Activated CD8-positive, alpha-beta T cell treated with anti-CD3 and anti-CD28 coated beads for 36 hours (primary cell): ENCODE measurements around the gene EFHC1. TPM values are rescaled to one million over a fixed set of nuclear protein-coding genes. Genes with fewer than 3 reads are reported as not detected.

Source experiments
- ATAC-seq: fragments of 200-7000 bp; cut with Tn5 transposase; one replicate; pipeline ENCODE4 v1.10.0; 2021; ENCODE audit warnings: mild to moderate bottlenecking, moderate library complexity
- CTCF ChIA-PET: fragments of 350-600 bp; sonication (Branson Sonifier 250); formaldehyde crosslinking; loops from one replicate; lab custom pipeline; 2021; ENCODE audit warnings: antibody characterized with exemption; lab: Charles Lee
- POLR2A ChIA-PET: fragments of 350-600 bp; sonication (Branson Sonifier 250); formaldehyde crosslinking; loops from one replicate; lab custom pipeline; 2021; ENCODE audit warnings: antibody characterized with exemption; lab: Charles Lee
- DNase-seq: peaks from one replicate; pipeline ENCODE4 v3.0.0-alpha.2; 2020
- H3K27ac Mint-ChIP-seq: one replicate; pipeline ENCODE4 v1.8.0; 2021; ENCODE audit warnings: mild to moderate bottlenecking, mixed read lengths
- H3K27me3 Mint-ChIP-seq: one replicate; pipeline ENCODE4 v1.8.0; 2021; ENCODE audit warnings: mixed read lengths
- H3K36me3 Mint-ChIP-seq: one replicate; pipeline ENCODE4 v1.8.0; 2021; ENCODE audit warnings: low read depth, mixed read lengths
- H3K4me1 Mint-ChIP-seq: one replicate; pipeline ENCODE4 v1.8.0; 2021; ENCODE audit warnings: low read depth, mixed read lengths
- H3K4me3 Mint-ChIP-seq: one replicate; pipeline ENCODE4 v1.8.0; 2021; ENCODE audit warnings: mild to moderate bottlenecking, moderate library complexity, mixed read lengths
- H3K9me3 Mint-ChIP-seq: one replicate; pipeline ENCODE4 v1.8.0; 2021; ENCODE audit warnings: mixed read lengths
- intact Hi-C: fragments of 100-400 bp; cut with micrococcal nuclease; formaldehyde crosslinking; loops from one replicate; pipeline ENCODE4 v1.10.0; 2022
- total RNA-seq, 2 experiments: library from RNA; stranded (reverse); gene quantifications; one replicate each; pipeline ENCODE4 v1.2.3, GENCODE V29; 2021
- TF ChIP-seq, protein P1 (sequence below): fragments of 200-600 bp; IDR thresholded peaks from one replicate; pipeline ENCODE4 v1.8.0; 2022; ENCODE audit warnings: antibody characterized with exemption, mild to moderate bottlenecking

EFHC1 gene
- total RNA-seq, 2 experiments from 2014 or later = 1.9 to 2.1 TPM

DNA sequence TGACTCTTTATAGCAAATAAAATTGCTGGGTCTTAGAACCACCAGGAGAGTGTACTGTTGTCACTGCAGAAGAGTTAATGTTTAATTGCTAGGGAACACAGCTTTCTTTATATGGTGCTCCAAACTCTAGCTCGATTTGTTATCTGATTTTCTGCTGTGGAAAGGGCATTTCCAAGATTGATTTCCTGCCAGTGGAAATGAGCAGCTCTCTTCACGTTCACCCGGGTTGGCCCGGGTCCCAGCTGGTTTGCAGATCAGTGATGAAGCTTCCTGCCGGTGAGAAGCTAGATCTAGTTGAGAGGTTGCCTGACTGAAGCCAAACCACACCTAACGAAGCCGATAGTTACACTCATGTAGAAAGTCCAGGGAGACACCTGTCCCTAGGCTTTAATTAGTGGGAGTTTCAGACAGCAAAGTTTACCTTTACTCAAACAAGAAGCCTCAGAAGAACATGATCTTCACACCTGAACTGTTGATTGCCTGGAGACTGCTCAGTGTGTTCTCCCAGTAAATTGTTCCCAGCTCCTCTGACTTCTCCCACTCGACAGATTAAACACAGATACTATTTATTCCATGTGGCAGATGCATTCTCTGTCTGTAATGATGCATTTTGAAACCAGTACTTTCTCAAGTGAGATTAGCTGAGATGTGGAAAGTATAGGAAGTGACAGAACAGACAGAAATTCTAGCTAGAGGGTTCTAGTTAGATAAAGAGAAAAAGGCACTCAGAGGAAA lies 30.3 kb upstream of the EFHC1 start:
- CTCF ChIA-PET = interaction anchor here (0.7 to 7.5 kb wide), 11 partner anchors 11 to 150 kb away, joined by 3 to 52 read pairs (median 5); partner anchors contain the start of genes MCM3 and PAQR8

DNA sequence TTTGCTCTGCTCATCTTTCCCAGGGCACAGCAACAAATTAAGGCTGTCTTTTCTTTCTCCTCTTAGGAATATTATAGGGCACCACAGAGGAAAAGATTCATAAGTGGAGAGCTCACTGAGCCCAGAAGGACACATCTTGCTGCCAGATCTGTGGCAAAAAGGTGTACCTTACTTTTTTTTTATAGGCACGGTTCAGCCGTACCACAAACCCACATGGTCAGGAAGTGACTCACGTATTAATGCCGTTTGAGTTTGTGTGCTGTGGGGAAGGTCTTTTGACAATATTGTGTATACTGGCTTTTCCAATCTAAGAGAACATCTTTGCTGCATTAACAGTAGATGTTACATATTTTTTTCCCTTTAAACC lies 29.8 kb upstream of the EFHC1 start:
- ChIA-PET POLR2A (interaction anchor here (0.7 to 5.1 kb wide), 11 partner anchors 9 to 217 kb away, joined by 3 to 51 read pairs (median 4); partner anchors contain the start of genes MCM3 and PAQR8), CTCF (interaction anchor here (0.7 to 7.5 kb wide), 10 partner anchors 10 to 150 kb away, joined by 3 to 52 read pairs (median 6); partner anchors contain the start of genes MCM3 and PAQR8)
- Mint-ChIP-seq H3K4me3 (peak overlapping the region; percentile 54), H3K27ac (peak overlapping the region; percentile 93), H3K36me3 (peaks cover 15% of the 10 kb centered on the region), H3K4me1 (peaks cover 84% of the 10 kb centered on the region), H3K9me3 (peaks cover 11% of the 10 kb centered on the region), H3K27me3 (no peaks in the 10 kb centered on the region)
- DNase-seq = peak; percentile 73
- intact Hi-C loops = loop anchor here (1.0 kb wide), 1 partner anchor 94 kb away; no protein-coding TSS in a partner anchor
- ATAC-seq = peak; percentile 41
- TF ChIP-seq, protein P1, sequence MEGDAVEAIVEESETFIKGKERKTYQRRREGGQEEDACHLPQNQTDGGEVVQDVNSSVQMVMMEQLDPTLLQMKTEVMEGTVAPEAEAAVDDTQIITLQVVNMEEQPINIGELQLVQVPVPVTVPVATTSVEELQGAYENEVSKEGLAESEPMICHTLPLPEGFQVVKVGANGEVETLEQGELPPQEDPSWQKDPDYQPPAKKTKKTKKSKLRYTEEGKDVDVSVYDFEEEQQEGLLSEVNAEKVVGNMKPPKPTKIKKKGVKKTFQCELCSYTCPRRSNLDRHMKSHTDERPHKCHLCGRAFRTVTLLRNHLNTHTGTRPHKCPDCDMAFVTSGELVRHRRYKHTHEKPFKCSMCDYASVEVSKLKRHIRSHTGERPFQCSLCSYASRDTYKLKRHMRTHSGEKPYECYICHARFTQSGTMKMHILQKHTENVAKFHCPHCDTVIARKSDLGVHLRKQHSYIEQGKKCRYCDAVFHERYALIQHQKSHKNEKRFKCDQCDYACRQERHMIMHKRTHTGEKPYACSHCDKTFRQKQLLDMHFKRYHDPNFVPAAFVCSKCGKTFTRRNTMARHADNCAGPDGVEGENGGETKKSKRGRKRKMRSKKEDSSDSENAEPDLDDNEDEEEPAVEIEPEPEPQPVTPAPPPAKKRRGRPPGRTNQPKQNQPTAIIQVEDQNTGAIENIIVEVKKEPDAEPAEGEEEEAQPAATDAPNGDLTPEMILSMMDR = no peak

More for the DNA sequence above, 30.3 kb upstream of the EFHC1 start:
- DNase-seq (peak; percentile 77), ATAC-seq (peak; percentile 64)
- POLR2A ChIA-PET = interaction anchor here (0.7 to 5.1 kb wide), 11 partner anchors 8 to 217 kb away, joined by 3 to 51 read pairs (median 4); partner anchors contain the start of genes MCM3 and PAQR8
- Mint-ChIP-seq H3K27ac (peak overlapping the region; percentile 93), H3K36me3 (peaks cover 20% of the 10 kb centered on the region), H3K4me1 (peaks cover 86% of the 10 kb centered on the region), H3K9me3 (peaks cover 16% of the 10 kb centered on the region), H3K27me3 (no peaks in the 10 kb centered on the region), H3K4me3 (peak overlapping the region; percentile 54)
- intact Hi-C loops = loop anchor here (1.0 kb wide), 1 partner anchor 93 kb away; no protein-coding TSS in a partner anchor
- TF ChIP-seq, protein P1 = no peak

DNA sequence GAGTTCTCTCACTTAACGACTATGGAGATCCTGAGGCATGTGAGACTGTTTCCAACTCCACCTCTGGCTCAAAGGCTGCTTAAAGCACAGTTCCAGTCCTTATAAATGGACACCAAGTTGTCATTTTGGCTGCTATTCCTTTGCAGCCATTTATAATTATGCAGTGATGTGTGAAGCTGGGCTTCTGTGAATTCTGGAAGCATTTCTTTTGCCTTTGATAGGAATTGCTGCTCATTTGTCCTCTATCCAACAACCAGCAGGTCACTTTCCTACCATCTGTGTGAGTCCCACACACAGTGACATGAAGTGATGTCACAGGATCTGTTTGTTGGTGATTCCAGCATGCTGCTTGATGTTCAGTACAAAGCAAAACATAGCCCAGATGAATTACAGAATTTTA lies 28.5 kb upstream of the EFHC1 start:
- TF ChIP-seq, protein P1 = no peak
- ATAC-seq (no peak), DNase-seq (no peak)
- Mint-ChIP-seq H3K27me3 (no peaks in the 10 kb centered on the region), H3K9me3 (peaks cover 6% of the 10 kb centered on the region), H3K4me3 (no peak overlapping the region), H3K36me3 (peaks cover 5% of the 10 kb centered on the region), H3K4me1 (peaks cover 84% of the 10 kb centered on the region), H3K27ac (peak overlapping the region; percentile 64)
- POLR2A ChIA-PET = interaction anchor here (1.1 to 5.1 kb wide), 4 partner anchors 19 to 106 kb away, joined by 3 to 51 read pairs (median 17); partner anchors contain the start of genes MCM3 and PAQR8
- intact Hi-C loops = no loop called here
- CTCF ChIA-PET = interaction anchor here (1.7 to 7.5 kb wide), 4 partner anchors 9 to 106 kb away, joined by 4 to 52 read pairs (median 36); partner anchors contain the start of genes MCM3 and PAQR8

DNA sequence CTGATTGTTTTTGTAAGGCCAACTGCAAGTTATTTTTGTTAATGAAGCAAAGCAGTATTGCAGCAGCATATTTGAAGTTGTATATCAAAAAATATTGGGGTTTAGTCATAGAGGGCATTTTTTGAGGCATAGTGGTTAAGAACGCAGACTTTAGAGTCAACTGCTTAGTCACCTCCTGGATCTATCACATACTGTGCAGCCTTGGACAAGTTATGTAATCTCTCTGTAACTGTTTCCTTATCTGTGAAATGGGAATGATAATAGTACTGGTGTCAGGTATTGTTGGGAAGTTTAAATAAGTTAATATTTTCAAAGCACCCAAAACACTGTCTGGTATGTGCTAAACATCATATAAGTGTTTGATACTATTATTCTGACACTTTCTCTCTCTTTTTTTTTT lies 27.2 kb upstream of the EFHC1 start:
- H3K27me3 Mint-ChIP-seq = no peaks in the 10 kb centered on the region
- peak overlapping the region; percentile 14 for H3K27ac Mint-ChIP-seq
- peaks cover 2% of the 10 kb centered on the region for H3K9me3 Mint-ChIP-seq
- POLR2A ChIA-PET = interaction anchor here (1.1 to 5.1 kb wide), 2 partner anchors 30 to 108 kb away, joined by 6 to 51 read pairs; partner anchors contain the start of gene MCM3
- DNase-seq (no peak), ATAC-seq (peak; percentile 15)
- H3K4me3 Mint-ChIP-seq = no peak overlapping the region
- CTCF ChIA-PET = interaction anchor here (1.1 to 3.9 kb wide), 2 partner anchors 107 to 230 kb away, joined by 3 to 39 read pairs; partner anchors contain the start of gene MCM3
- TF ChIP-seq, protein P1 = no peak
- intact Hi-C loops = no loop called here
- H3K4me1 Mint-ChIP-seq = peaks cover 95% of the 10 kb centered on the region
- H3K36me3 Mint-ChIP-seq = peaks cover 4% of the 10 kb centered on the region
